ENCODE data around the gene MUSTN1.

GRCh38 chr3:52881871-52882270 lies 47.1 kb upstream of the MUSTN1 start:
- TF ChIP-seq CTCF (optimal IDR thresholded peaks at IDR 0.05 in 1 of 3, IDR thresholded peaks at IDR 0.05 in 1 of 3, conservative IDR thresholded peaks at IDR 0.05 in 1 of 3; ENCODE audit: extremely low read depth in 1 of 3, insufficient read depth in 2 of 3, low read length in 3 of 3) = no peak
- TF ChIP-seq EZH2 (IDR thresholded peaks at IDR 0.05; ENCODE audit: low read length) = no peak

All from keratinocyte (primary cell).